HG03060 (cell line): Measurements from ENCODE around the gene ACSF3.
"Not testable (repeated sequence)": the region's sequence is repeated elsewhere in the genome, so short reads cannot be mapped to it uniquely, and the experiment has no call there.

Experiments used
- ATAC-seq: cut with Tn5 transposase; IDR thresholded peaks from one replicate; pipeline ENCODE4 v1.9.1; 2021; ENCODE audit warnings: low read depth, moderate number of reproducible peaks; ENCODE audit not compliant: unreplicated experiment

The ACSF3 gene

DNA sequence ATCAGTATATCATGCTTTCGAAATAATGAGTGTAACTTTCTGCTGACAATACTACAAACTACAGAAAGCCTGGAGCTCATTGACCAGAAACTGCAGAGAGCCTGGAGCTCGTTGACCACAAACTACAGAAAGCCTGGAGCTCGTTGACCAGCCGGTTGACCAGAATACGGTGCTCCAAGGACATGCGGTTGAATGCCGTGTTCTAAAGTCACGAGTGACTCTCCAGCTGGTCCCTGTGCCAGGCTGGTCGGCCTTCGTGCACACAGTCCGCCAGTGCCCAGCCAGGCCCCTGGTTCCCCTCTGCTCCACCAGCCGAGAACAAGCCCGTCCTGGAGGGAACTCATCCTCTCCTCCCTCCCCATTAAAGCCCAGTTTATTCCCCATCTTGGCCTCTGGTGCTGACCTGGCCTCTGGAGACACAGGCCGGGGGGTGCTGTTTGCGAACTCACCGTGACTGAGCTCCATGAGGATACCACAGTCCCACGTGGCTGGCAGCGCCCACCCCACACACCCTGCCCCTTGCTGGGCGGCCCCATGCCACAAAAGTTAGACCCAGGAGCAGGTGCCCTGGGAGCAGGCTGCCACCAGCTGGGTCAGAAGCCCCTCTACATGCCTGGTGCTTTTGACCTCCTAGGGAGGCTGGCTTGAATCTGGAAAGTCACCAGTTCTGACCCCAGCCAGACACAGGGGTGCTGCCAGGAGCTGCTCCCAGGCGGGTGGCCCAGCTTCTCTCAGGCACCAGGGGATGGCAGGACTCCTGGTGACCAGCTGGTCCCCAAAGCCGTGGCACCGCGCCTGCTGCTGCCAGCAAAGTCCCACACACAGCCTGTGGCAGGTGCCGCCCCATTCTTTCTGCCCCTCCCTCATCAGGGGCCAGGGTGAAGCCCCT, 62.4 kb downstream of the ACSF3 start:
- ATAC-seq, result no peak

DNA sequence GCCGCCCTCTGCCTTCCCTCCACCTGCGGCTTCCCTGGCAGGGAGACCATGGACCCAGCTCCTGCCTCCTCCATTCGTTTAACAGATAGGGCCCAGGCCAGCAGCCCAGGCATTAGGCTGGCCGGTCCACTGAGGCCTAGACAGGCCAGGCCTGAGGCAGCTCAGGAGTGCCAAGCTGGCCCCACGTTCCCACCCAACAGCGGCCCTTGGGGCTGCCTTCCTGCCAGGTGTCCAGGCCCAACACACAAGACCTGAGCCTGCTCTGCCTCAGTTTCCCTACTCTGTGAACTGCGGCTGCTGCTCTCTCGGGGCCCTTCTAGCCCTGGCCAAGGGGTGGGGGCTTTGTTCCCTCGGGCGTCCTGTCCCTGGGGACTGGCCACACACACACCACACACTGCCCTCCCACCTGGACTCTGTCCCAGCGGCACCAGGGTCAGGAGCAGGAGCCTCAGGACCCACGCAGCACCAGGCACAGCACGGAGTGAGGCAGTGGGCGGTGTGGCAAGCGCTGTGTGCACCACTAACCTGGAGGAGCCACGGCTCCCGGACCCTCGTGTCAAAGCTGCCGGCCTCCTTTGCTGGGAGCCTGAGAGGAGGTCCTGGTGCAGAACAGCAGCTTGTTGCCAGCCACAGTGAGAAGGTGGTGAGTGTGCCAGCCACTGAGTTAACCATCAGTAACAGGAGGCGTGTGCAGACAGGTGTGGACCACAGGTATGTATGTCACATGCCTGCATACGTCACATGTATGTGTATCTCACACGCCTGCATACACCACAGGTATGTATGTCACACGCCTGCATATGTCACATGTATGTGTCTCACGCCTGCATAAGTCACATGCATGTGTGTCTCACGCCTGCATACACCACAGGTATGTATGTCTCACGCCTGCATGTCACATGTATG, 63.3 kb downstream of the ACSF3 start:
- ATAC-seq, result no peak

DNA sequence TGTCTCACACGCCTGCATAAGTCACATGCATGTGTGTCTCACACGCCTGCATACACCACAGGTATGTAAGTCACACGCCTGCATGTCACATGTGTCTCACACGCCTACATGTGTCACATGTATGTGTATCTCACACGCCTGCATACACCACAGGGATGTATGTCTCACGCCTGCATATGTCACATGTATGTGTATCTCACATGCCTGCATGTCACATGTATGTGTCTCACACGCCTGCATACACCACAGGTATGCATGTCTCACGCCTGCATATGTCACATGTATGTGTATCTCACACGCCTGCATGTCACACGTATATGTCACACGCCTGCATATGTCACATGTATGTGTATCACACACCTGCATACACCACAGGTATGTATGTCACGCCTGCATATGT, 64.1 kb downstream of the ACSF3 start:
- ATAC-seq, result no peak

DNA sequence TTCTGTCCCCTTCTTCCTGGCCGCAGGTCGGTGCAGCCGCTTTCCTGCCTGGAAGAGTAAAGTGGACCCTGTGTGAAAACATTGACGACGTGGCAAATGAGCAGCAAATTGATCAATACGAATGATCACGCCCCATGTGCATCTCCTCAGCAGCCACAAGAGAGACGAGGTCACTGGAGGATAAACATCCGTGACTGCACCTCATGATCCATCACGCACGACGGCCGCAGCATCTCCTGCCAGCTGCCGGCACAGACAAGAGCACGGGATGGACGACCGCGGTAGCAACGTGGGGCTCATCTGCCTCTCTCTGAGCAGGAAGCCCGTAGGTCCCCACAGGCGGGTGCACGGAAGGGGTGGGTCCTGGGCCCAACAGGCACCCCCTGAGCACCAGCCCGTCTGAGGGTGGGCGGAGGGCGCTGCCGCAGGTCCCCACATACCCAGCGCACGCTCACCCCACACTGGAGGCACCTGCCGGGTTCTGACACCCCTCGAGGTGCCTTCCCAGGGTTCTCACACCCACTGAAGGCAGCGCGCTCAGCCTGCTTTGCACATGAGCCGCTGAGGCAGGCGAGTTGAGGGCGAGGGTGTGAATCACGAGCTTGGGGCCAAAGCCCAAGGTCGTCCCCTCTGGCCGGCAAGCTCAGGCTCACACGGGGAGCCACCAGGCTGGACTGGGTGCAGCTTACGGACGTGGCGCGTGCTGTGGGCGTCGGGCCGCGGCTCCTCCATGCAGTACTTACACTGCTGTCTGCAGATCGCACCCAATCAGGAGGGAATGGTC, 65.6 kb downstream of the ACSF3 start:
- ATAC-seq, result no peak

DNA sequence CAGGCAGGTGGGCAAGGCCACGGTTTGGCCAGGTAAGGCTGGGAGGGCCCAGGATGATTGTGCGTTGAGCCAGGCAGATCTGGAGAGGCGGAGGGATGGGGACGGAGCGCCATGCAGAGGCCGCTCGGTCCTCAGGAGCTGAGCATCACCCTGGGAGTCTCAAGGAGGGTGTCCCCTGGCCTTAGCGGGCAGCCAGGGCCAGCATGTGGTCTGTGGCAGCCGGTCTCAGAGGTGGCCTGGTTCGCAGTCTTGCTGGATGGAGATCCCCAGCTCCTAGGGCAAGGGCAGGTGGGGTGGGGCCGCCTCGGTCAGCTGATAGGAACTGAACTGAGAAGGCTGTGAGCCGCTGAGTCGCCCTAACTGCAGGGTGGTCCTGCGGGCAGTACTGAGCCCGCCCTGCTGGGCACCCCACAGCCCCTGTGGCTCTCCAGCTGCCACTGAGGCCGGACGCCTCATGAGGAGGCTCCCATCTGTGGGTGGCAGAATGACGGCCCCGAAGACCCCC, 66.2 kb downstream of the ACSF3 start:
- ATAC-seq, result no peak

DNA sequence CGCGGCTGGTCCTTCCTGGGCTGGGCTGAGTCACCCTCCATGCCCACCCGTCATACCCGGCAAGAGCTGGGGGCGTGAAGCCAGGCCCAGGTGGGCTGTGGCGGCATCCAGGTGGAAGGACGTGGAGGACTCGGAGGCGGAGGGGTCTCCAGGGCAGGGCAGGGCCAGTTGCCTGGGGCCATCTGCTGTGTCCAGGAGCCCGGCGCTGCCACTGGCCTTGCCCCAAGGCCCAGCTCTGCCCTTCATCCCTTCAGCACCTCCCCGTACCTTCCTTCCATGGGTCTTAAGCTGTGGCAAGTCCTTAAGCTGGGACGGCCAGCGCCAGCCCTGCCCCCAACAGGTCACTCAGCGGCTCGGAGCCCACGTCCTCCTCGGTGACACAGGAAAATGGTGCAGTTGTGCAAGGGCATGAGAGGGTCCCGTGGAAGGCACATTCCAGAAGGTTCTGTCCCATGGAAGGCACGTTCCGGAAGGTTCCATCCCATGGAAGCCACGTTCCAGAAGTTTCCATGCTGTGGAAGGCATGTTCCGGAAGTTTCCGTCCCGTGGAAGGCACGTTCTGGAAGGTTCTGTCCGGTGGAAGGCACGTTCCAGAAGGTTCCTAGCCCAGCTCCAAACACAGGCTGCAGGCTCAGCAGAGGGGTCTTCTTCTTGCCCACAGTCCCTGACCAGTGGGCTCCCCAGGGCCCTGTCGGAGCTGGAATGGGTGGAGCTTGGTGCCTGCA, 67.5 kb downstream of the ACSF3 start:
- no peak for ATAC-seq

DNA sequence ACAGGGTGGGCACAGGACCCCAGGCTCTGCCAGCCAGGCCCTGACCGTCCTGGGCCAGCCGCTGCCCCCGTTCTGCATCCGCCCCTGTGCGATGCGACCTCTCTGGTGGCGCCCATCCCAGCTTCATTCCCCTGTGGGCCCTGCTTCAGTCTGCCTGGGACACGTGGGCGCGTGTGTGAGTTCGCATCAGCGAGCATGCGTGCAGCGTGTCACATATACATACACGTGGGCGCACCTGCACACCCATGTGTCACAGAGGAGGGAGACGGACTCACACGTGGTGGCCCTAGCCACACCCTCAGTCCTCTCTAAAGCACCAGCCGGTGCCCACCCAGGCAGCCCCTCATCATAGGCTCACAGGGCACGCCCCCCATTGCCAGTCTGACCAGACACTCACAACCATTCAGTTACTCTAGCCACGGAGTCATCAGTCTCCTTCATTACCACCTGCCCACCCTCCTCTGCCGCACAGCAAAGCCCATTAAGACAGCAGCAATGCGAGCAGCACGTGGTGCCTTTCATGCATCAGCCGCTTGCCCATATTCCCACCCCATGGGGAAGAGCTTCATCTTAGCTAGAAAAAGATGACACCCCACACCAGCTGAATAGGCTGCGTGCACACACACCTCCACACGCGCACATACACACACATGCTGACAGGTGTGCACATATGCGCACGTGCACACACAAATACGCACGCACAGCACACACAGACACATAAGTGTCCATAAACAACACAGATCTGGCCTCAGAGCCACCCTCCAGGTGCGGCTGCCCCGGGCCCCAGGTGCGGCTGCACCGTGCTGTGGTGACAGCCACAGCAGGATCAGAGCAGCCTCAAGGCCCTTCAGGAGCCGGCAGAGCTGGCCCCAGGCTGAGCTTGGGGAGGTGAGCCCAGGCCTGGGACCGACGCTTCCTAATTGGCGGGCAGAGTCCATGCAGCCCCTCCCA, 68.4 kb downstream of the ACSF3 start:
- no peak for ATAC-seq

DNA sequence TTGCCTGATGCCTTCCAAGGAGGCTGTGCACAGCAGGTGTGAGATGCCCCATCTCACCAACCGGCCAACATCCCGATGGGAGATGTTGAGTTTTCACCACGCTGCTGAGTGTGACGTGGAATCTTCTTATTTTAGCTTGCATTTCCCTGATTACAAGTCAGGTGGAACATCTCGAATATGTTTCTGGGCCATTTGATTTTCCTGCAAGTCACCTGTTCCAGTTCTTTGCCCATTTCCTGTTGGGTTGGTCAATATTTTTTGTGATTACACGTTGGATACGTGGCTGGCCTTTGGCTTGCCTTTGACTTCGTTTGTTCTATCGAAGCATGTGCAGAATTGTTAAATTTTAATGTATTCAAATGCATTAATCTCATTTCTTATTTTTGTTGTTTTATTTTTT, 69.6 kb downstream of the ACSF3 start:
- no peak for ATAC-seq

DNA sequence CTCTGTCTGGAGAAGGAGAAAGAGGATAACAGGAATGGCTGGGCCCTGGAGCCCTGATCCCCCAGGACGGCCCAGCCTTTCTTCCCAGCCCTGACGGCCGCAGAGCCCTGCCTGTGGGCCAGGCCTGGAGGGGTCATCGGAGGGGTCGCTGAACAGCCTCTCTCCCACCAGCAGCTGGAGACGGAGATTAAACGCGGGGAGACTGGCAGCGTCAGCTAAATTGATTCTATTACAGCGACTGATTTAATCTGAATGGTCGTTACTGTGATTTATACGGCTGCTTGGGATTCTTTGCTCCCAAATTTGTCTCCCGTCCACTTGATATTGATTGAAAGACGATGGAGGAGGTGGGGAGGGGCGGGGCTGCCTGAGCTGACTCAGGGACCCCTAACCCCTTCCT, 70.8 kb downstream of the ACSF3 start:
- ATAC-seq, result no peak

DNA sequence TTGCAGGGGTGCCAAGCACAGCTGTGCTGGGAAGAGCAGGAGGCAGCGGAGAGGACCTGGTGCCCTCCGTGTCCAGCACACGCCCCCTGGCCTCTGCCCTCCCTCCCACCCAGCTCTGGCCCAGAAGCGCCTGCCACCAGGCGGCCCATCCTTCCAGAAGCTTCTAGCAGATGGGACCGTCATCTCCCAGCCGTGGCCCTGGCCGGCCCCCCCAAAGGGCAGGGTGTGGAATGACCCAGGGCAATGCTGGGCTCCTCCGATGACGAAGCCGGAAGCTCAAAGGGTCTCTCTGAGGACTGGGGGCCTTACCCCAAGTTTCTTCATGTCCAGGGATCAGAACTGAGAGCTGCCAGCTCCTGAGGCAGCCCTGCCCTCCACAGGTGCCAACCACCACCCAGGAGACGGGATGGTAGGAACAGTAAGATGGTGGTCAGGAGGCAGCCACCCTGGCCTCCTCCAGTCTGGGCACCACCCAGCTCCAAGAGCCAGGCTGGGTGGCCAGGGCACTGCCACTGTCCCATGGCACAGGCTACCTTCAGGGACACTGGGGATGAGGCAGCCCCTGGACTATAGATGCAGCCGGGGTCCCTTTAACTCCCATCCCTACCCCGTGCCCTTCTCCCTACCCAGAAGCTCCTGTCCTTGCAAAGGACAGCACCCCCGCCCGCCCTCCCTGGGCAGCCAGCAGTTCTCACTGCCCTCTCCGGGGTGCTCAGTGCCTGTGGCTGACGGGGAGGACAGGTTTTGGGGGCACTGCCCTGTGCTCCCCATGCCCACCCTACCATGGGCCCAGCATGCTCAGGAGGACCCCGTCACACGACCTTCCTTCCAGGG, 71.4 kb downstream of the ACSF3 start:
- ATAC-seq, result no peak

DNA sequence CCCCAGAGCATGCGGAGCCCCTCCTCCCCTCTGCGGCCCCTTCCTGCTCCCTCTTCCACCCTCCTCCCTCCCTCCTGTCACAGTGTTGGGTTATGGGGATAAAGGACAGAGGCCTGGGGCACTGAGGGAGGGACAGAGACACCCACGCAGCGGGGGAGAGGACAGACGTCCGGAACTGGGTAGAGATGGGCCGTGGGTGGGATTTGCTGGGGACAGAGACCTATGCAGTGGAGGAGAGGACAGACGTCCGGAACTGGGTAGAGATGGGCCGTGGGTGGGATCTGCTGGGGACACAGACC, 72.0 kb downstream of the ACSF3 start:
- ATAC-seq, result not testable (repeated sequence)

DNA sequence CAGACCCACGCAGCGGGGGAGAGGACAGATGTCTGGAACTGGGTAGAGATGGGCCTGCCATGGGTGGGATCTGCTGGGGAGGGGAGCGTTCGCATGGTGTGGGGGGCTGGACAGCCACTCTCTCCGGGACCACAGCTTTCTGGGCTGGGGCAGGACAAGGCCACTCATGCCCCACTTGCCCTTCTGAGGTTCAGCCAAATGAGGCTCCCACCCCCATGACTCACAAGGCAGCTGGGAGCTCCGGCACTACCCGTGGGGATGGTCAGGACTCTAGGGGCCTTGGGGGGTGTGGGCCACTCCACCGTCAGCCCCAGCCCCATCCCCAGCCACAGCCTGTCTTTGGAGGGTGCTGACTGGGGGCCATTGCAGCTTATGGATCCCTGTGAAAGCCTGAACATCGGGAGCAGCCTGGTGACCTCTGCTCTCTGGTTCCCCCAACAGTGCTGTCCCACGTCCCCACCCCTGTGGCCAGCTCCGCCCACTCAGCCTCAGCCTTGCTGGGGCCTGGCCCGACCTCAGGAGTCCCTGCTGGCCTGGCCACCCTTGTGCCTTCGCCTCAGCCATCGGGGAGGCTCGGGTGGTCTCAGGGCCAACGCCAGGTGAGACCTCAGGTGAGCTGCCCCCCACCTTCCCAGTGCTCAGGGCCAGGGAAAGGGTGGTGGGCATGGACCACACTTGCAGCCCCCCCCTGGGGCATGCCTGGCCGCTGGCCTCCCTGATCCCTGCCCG, 73.2 kb downstream of the ACSF3 start:
- no peak for ATAC-seq

DNA sequence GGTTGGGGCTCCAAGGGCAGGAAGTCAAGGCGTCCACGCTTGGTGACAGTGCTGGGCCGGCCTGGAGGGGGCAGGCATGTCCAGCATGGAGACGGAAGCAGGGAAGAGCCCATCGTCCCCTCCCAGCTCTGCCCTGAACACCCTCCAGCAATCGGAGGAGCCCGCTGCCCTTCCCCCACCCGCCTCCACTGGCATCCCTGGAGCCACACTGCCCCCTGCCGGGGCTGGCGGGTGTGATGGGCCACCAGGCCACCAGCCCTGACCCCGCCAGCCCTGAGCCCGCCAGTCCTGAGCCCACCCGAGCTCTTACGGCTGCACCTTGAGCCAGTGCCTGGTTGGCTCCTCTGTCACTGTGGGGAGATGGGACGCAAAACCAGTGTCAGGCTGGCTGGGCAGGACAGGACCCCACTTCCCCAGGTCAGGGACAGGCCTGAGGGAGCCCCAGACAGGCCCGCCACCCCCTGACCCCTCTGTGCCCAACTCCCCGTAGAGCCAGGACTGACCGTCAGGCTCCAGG, 73.8 kb downstream of the ACSF3 start:
- no peak for ATAC-seq

DNA sequence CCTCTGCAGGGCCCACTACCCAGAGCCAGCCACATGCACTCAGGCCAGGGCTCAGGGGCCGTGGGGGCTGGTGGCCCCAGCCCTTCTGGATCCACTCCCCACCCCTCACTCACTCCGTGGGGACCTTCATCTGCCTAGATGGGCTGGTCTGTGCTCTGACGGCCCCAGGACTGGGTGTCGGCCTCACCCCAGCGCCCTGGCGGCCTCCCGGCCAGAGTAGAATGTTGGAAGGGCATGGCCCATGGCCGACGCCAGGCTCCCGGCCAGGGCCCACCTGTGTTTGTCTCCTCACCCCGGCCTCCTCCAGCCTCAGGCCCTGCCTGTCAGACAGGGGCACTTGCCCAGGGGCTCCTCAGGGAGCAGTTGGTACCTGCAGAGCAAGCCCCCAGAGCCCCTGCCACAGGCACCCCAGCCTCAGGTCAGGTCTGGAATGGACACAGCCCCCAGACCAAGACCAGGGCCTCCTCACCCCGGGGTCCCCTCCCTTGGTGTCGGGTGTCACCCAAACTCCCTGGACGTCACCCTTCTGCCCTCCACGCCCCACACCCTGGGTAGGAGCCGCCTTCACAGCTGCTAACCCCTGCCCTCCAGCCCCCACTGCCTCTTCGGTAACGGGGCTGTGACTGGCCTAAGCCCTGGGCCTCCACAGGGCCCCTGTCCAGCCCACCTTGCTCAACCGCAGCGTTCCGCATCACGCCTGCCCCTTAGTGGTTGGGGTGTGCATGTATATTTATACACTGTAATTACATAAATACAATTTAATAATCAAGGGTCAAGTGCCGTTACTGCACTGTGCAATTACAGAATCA, 74.9 kb downstream of the ACSF3 start:
- no peak for ATAC-seq

DNA sequence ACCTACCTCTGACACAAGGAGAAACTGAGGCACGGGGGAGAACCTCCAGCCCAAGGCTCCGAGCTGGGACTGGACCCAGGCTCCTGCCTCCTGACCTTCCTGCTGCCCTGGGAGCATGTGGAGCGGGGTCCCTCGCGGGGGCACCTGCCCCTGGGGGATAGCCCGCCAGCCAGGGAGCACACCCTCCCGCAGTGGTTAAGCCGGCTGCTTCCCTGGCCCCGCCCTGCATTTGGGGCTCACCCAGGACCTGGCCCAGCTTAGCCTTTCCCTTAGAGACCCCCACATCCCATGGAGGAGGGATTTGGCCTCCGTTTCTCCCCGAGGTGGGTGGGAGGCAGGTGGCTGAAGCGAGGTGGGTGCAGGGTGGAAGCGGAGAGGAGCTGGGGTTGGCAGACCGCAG, 76.1 kb downstream of the ACSF3 start:
- ATAC-seq, result no peak
